ENCODE data around the gene MYEF2.

The MYEF2 gene

DNA sequence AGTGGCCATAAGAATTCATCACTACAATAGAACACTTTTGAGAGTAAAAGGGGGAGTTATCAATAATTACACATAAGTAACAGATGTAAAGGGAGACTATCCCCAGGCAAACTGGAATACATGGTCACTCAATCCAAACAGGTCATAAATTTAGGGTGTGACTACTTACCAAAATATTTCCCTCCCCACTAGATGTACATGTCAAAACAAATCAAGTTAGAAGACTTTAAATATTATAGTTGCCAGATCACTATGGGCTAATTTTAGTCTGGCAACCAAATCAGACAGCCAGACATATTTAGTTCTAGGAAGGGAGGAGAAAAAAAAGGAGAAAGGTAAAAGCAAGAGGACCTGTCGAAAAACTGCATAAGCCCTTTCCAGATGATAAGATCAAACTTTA, 34.2 kb downstream of the MYEF2 start:
- no peak for DNase-seq

DNA sequence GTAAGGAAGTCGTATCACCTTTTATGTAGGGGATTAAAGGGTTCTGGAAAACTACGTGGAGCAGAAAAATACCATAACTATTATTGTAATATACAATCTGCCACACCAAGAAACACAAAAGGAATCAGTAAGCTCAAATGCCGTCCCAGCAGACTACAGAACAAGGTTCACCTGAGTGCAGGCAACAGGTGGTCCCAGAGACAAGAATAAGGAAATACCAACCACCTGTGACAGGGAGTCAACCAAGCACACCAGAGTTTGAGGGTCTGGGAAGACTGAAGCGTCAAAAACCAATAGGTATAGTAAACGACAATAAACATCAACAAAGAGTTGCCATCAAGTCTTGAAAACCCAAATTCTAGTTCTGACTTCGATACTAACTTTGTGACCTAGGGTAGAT, 45.2 kb downstream of the MYEF2 start:
- DNase-seq = no peak

DNA sequence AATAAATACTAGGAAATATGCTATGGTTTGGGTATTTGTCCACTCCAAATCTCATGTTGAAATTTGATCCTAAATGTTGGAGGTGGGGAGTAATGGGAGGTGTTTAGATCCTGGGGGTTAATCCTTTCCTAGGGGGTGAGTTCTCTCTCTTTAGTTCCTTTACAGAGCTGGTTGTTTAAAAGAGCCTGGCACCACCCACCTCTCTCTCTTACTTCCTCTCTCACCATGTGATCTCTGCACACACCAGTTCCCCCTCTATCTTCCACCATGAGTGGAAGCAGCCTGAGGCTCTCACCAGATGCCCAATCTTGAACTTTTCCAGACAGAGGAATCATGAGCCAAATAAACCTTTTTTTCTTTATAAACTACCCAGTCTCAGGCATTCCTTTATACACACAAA, 46.8 kb downstream of the MYEF2 start:
- no peak for DNase-seq

DNA sequence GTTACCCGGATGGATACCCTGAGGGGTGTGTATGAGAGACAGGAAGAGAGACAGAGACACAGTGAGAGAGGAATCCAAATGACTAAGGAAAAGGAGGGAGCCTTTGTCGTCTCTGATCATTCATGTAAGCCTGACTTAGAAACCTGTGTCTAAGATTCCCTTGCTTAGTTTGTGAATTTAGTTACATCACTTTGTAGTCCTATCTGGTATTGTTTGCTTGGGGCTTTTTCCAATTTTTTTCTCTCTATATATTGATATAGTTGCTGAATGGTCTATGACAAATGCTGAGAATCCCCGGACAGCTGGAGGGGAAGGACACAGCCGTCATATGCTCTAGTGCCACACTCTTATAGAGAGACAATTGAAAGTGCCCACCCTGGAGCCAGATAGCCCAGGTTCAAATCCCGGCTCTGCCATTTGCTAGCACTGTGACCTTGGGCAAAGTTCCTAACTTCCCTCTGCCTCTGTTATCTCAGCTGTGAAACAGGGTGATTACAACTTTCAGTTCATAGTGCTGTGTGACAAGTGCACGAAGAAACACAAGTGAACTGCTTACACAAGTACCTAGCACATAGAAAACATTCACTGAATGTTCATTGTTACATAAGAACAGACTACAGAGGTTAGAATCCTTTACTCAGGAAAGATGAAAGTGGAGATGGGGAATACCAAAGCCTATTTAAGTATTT, 51.3 kb downstream of the MYEF2 start:
- DNase-seq = no peak

DNA sequence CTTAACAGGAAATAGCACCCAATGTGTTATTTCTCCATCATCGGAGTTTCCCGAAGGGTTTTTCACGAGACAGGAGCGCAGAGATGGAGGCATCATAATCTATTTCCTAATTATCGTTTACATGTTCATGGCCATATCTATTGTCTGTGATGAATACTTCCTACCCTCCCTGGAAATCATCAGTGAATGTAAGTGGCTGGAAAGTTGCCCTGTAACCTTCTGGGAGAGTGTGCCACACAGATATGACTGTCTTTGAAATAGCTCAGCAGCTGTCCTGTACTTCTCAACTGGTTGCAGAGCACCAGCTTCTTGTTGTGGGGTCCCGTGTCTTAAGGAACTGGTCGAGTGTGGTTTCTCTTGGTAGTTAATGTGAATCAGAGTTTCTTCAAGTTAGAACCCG, 56.2 kb downstream of the MYEF2 start:
- no peak for DNase-seq

DNA sequence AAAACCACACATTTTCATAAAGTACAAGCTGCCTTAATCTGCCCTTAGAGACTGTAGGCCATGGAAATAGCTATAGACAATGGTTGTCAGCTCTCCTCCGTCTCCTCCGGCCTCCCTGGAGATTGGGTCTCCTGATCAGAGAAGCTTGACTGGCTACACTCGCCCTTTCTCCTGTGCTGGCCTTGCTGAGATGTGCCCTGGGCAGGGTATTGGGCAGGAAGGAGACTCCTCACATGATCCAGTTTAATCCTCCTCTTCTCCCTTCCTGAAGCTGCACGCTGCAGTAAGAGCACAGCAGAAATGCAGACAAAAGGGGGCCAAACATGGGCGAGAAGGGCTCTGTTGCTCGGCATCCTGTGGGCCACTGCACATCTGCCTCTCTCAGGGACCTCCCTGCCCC, 57.4 kb downstream of the MYEF2 start, which contains the start of gene SLC24A5:
Gene SLC24A5 (plus strand): TSS at position 246 of the 400 bp plus-strand sequence. CDS start 55 bp downstream, at position 301.
- DNase-seq = no peak

DNA sequence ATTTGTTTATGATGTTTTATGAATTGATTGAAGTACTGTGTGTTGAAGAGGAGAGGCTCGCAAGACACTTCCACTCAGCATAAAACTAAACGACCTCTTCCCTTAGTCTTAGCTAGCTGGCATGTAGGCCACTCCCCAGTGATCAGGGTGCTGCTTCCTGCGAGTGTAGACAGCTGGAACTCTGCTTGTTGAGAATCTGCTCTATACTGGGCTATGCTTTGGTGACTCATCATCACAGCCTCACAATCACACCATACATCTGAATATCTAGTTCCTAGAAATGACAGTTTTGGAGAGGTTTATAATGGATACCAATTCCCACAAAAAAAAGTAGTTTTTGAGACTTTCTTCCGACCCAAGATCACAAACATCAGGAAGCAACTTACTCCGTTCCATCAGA, 58.8 kb downstream of the MYEF2 start:
- DNase-seq = no peak

DNA sequence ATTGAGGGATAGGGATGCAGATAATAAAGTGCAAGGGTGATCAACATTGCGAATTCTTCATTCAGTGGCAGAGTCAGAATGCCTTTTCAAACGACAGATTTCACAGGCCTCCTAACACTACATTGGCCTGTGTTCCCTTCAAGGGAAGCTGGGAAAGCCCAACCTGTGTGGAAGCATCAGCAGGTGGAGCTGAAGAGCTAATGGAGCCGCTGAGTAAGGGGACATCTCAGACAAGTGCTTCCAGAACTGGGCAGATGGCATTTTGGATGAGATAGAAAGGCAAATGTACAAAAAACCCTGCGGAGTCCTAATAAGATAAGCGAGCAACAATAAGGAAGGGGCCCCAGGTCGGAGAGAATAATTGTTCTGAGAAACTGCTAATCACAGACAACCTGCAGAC, 65.9 kb downstream of the MYEF2 start:
- no peak for DNase-seq

DNA sequence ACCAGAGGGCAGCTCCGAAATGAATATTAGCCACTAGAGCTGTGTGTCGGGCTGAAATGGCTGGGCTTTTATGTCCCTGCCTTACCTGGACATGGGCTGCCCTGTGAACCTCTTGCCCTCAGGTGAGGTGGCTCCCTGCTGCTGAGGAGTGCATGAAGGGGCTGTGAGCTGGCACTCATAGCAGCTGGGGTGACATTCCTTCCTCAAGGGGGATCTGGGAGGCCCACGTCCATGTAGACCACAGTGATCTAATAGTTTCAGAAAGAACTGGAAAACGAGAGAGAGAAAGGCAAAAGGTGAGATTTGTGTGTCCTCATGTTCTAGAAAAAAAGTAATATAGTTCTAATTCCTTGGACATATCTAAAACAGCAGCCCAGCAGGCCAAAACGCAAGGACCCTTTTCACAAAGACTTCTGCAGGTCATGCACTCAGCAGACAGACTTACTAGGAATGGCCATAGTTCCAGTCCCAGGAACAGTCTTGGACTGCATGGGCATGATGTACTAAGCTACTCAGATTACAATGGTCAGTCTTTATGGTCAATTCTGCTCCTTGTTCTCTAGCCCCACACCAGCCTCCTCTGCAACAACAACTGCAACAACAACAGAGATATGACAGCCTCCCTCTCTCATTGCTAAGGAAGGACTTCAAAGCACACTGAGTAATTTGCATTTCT, 68.1 kb downstream of the MYEF2 start:
- no peak for DNase-seq

DNA sequence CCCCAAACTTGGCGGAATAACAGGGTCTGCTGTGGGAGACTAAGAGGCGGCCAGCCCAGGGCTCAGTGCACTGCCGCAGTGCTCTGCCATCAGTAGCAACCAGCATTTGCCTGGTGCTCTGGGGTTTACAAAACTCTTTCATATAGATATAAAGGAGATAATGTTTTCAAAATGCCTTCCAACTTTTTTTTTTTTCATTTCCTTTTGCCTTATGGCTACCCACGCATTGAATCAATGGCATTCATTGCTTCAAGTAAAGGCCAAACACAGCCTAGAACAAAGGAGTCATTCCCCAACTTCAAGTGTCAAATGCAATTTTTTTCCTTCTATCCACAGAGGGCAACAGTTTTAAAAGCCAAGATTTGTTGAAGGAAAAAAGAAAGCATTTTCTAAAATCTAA, 68.9 kb downstream of the MYEF2 start:
- no peak for DNase-seq

DNA sequence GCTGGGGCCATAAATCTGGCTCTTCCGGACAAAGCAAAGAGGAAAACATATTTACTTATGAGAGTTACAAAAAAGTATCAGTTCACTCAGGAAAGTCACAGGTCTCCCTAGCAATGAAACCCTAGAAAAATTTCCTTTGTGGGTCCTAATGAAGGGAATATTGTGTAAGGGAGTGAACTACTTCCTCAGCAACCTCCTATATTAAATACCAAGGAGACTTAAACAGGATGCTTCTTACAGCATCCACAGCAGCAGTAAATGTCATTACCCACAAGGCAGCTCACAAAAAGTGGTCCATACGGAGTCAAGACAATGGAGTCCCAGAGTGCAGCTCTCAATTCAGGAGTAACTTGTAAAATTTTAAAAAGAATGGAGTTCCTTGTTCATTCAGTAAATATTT, 72.2 kb downstream of the MYEF2 start:
- no peak for DNase-seq

DNA sequence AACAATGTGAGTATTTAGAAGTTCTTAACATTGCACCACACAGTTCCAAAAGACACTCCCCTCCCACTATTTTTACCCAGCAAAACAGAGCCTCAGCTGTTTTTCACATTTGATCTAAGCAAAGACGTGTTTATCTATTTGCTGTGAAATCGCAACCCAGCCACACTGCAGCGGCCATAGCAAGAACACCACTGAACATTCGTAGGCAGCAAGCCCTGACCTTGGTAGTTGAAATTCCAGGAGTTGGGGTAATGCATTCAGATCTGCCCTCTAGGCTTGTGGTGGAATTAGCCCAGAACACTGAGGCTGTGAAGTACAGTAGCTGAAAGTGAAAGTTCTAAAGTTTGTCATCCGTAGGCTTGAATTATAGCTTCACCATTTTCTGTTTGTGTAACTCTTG, 74.4 kb downstream of the MYEF2 start:
- DNase-seq = no peak

DNA sequence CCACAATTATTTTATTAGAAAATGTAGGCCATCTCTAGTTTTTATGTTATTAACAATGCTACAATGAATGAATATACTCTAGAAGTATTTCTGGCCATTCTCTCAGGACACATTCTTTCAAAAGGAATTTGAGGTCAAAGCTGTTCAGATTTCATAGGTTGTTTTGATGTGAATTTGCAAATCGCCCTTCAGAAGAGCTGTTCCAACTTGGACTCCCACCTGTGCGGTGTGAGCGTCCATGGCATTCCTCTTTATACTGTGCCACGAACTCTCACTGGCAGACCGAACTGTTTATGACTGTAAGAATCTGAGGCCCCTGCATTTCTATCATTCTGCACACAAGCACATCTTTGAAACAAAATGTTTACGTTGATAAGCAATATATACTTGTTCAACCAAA, 75.9 kb downstream of the MYEF2 start:
- no peak for DNase-seq

DNA sequence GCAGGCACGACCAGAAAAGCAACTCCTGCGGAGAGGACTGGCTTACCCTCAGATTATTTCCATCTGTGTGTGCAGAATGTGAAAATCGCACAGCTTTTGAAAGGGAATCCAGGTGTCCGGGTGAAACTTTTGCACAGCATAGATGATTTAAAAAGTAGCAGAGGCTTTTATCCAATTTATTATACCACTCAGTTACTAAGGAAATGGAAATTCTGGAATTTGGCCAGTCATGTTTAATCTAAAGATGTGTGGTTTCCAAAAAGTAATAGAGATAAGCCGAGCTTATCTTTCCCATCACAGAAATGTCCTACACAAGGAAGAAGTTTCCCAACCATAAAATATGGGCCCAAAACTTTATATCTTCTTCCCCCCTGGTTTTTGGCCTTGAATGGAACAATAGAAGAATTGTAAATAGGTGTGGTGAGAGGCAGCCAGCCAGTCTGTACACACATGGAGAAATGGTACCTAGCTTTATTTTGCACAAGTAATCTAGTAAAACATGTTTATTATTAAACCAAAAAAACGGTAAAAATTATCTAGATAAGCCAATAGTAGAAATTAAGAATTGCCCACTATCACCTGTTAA, 76.6 kb downstream of the MYEF2 start:
- DNase-seq = no peak

DNA sequence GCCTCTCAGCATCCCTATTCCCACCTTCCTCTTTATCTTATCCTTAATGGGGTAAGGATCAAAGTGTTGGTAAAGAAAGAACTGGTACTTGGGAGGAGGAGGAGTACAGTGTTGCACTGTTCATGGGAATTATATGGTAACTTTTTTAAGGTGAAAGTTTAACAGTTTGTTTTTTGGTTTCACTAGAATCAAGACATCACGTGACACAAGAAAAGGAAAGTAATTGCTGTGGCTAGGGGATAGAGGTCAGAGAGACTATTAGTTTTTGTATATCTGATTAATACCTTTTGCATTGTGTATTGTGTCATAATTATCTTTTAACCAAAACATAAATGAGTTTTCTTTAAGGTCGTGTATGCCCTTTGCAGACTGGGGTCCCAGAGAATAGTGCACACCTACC, 80.8 kb downstream of the MYEF2 start:
- no peak for DNase-seq

DNA sequence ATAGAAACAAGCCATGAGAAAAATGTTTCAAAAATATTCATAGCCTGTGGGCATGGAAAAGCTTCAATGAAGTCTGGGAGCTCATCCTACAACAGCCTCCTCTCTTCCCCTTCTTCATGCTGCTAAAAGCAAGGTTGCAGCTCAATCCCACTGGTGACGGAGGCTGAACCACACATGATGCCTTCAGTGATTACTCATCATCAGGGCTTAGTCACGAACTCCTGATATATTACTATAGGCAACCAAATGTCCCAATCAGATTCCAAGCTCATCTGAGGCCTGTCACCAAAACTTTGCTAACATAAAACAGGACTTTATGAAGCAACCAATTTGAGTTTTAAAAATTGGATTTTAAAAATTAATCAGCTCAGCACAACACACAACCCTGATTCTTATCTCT, 81.3 kb downstream of the MYEF2 start:
- no peak for DNase-seq

DNA sequence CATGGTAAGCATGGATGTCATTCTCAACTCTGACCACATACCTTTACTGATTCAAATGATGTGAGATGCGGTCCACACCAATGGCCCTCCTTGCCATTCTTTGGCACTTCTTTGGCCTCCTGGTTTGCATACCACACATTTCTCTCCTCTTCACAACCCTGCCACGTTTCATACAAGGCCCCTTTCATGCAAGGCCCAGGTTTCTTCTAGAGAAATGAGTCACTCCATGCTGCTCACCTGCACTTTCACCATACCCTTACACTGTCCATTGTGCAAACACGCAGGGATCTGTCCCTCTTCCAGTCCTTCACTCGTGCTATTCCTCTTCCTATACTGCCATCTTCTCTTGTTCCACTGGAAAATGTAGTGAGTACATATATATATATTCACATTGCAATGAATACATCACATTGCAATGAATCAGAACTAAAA, 81.7 kb downstream of the MYEF2 start:
- no peak for DNase-seq

DNA sequence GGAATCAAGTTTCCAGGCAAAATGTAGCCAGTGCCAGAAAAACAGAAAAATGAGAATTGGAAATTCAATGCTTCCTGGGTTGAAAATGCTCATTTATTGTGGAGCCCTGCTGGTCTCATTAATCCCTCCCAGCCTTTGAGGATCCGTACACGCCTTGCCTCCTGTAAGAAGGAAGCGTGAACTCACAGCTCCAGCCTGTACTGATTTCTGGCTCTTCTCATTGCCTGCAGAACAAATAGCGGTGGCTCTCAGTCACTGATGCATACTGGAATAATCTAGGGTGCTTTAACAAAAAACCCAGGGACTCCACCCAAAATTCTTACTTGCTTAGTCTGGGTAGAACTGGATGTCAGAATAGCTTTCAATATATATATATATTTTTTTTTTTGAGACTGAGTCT, 86.6 kb downstream of the MYEF2 start:
- DNase-seq = no peak

DNA sequence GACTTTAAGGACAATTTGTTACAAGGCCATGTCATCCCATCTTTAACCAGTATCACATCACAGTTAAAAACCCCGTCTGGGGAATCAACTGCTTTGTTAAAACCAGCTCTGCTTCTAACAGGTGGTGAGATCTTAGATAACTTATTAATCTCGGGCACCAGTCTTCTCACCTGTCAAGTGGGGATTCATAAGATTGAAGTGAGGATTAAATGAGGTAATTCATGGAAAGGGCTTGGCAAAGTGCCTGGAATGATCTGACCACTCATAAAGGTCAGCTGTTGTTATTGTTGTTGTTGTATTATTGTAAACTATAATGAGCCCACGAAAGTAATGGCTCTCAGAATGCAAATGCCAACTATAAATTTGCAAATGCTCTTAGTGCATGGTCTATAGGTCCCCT, 87.4 kb downstream of the MYEF2 start:
- no peak for DNase-seq

DNA sequence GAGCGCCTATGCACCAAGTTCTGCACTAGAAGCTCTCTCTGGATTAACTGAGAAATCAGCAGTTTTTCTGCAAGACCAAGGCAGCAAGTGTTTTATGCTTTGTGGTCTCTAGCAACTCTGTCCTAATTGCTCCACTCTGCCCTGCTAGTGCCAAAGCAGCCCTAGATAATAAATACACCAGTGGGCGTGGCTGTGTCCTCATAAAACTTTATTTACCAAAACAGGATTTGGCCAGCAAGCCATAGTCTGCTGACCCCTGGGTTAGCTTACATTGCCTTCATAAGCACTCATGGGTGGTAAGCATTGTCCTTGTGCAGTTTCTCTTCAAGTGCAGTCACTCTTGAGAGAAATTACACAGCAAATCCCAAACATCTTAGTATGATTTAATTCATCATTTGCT, 88.0 kb downstream of the MYEF2 start:
- no peak for DNase-seq

DNA sequence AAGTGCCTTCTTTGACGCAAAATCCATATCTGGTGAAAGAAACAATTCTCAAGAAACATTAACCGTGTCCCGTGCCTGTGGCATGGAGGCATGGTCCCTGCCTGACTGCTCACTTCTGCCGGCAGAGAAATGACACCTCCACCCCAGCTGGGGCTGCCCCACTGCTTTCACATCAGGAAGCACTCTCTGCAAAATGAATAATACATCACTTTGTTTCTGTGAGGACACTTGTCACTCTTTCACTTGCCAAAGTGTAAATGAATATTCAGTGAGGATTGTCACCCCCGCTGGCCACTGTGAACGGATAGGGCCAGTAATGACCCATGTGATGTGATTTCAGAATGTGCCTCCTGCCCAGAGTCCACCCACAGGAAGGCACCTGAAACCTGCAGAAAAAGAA, 88.4 kb downstream of the MYEF2 start:
- DNase-seq = no peak

DNA sequence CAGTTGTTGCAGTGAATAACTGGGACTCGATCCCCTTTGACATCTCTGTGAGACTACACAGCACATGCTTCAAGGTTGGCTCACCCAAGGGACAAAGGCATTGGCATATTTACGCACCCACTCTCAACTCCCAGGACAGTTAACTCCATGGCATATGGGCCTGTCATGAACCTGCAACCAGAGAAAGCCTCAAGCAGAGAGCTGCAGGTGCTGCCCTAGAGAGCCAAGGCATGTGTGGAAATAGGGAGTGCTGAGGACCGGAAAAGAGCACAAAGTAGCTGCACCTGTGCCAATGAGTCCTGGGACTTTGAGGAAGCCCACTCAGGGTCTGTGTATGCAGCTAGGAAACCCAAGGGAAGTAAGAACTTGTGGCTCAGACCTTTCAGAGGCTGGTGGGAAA, 90.3 kb downstream of the MYEF2 start:
- no peak for DNase-seq

DNA sequence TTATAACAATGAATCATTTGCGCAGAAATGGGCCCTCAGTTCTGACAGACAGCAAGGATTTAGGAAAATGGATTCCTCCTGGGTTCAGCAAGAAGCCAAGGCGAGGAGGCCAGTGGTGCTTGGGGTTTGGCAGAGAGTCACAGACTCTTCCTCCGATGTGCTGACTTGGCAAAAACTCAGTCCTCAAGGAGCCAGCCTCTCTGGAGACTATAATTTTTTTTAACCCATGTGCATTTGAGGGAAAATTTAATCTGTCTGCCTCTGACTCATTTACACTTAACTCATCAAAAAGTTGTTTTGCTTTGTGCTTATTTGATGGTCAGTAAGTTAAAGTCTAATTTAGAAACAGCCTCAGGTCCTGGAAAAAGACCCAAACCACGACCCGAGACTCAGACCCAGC, 91.5 kb downstream of the MYEF2 start:
- no peak for DNase-seq

DNA sequence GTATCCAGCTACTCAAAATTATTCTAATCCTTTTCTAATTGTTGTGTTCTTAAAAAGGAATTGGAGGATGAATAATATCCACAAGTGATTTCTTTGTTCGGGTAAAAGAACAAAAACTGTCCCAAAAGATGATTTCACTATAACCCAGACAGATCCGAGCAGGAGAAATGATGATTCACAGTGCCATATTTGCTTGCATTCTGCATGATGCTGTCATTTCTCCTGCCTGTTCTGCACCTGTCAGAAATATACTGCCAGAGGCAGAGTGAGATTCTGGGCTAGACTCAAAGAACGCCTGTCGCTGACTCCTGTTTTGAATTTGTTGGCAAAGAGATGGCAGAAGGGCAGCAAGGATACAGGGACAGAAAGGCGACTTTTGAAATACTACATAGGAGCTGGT, 92.0 kb downstream of the MYEF2 start:
- DNase-seq = no peak

DNA sequence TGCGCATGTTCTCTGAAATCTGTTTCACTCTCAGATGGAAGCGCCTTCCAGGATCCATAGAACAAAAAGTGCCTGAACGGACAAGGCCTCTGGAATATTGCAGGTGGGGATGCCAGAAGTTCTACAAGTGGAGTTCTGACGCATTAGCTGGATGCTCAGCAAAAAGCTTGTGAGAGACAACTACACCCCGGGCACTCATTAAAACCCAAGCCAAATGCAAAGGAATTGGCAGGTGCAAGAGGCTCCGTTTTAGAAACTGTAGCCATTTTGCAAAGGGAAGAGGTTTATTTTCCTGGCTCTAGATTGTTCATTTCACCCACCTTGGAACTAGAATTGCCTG, 92.5 kb downstream of the MYEF2 start:
- no peak for DNase-seq

Measured in CD4-positive, alpha-beta T cell treated with Interferon gamma for 1 hour (primary cell).